Measurements from ENCODE around the gene GDF9.

GDF9 gene

GRCh38 chr5:132898094-132898493 is 31.8 kb upstream of the GDF9 start:
- TF ChIP-seq CTCF (conservative IDR thresholded peaks at IDR 0.05): no peak
- no peak for TF ChIP-seq ZFX (IDR thresholded peaks at IDR 0.05)

GRCh38 chr5:132896685-132897084 is 30.4 kb upstream of the GDF9 start:
- no peak overlapping the region for H3K27ac ChIP-seq

More at GRCh38 chr5:132898094-132898493, 31.8 kb upstream of the GDF9 start:
- H3K27ac ChIP-seq: no peak overlapping the region; the same call in 1 of the 2 replicates

GRCh38 chr5:132895719-132896305 is 29.5 kb upstream of the GDF9 start:
- TF ChIP-seq ZFX (IDR thresholded peaks at IDR 0.05) (no peak), CTCF (conservative IDR thresholded peaks at IDR 0.05) (no peak)
- no peak overlapping the region for H3K27ac ChIP-seq

More at GRCh38 chr5:132896685-132897084, 30.4 kb upstream of the GDF9 start:
- no peak for TF ChIP-seq CTCF (conservative IDR thresholded peaks at IDR 0.05)
- no peak for TF ChIP-seq ZFX (IDR thresholded peaks at IDR 0.05)

DNA sequence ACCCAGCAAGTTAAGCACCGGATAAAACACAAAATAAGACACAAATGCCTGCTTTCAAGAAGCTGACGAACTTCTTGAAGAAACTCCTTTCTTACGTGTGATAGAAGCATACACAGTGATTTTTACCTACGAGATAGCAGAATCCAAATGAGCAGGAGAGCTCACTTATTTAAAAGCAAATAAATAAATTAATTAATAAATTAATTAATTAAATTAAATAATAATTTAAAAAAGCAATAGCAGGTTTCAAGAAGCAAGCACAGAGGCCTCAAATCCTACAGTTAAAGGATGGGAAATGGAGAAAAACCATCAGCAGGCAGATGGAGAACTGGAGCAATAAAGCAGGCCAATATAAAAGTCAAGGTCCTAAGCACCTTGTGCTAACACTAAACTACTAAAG is 24.5 kb upstream of the GDF9 start:
- no peak for TF ChIP-seq CTCF (conservative IDR thresholded peaks at IDR 0.05)
- TF ChIP-seq ZFX (IDR thresholded peaks at IDR 0.05): no peak
- no peak overlapping the region for H3K27ac ChIP-seq

DNA sequence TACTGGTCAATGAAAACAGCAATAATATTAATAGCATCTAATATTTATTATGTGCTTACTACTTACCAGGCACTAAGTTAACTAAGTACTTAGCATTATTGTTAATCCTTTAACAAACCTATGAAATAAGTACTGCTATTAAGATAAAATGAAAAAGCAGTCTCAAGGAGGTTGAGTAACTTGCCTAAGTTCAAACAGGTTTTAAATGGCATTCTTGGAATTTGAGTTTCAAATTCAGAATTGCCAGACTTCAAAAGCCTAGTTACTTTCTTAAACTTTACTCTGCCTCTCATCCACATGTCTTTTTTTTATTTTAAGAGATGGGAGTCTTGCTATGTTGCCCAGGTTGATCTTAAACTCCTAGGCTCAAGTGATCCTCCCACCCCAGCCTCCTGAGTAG is 23.2 kb upstream of the GDF9 start:
- TF ChIP-seq ZFX (IDR thresholded peaks at IDR 0.05) (no peak), CTCF (conservative IDR thresholded peaks at IDR 0.05) (no peak)

DNA sequence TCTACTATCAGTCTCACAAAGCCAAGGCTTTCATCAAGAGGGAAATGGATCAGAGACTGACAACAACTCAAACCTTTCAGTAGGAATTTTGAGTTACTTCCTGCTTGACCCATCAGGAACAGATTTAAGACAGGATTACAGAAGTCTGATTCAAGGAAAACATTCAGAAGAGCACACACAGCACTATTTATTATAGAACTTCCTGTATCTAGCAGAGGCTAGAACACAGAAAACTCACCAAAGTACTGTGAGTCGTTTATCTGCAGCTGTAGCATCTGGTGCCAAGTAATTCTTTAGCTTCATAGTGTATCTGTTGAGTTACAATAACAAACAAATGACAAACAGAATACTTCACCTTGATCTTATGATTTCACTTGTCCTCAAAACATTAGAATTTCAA is 21.0 kb upstream of the GDF9 start:
- no peak for TF ChIP-seq ZFX (IDR thresholded peaks at IDR 0.05)
- TF ChIP-seq CTCF (conservative IDR thresholded peaks at IDR 0.05): no peak
- H3K27ac ChIP-seq: no peak overlapping the region

More for the DNA sequence above, 23.2 kb upstream of the GDF9 start:
- no peak overlapping the region for H3K27ac ChIP-seq

- TF ChIP-seq ZFX (IDR thresholded peaks at IDR 0.05) (no peak), CTCF (conservative IDR thresholded peaks at IDR 0.05) (no peak)
- no peak overlapping the region for H3K27ac ChIP-seq
Measured at GRCh38 chr5:132886064-132886823, 20.0 kb upstream of the GDF9 start.

All from C4-2B (cell line).